GM18526 (cell line): ENCODE results near the gene SNPH.

Experiments used
- POLR2A ChIP-seq: IDR thresholded peaks from 3 replicates; pipeline ENCODE4 v1.6.1; 2011; ENCODE audit not compliant: insufficient read length; ENCODE audit errors: extremely low read depth

Gene SNPH

DNA sequence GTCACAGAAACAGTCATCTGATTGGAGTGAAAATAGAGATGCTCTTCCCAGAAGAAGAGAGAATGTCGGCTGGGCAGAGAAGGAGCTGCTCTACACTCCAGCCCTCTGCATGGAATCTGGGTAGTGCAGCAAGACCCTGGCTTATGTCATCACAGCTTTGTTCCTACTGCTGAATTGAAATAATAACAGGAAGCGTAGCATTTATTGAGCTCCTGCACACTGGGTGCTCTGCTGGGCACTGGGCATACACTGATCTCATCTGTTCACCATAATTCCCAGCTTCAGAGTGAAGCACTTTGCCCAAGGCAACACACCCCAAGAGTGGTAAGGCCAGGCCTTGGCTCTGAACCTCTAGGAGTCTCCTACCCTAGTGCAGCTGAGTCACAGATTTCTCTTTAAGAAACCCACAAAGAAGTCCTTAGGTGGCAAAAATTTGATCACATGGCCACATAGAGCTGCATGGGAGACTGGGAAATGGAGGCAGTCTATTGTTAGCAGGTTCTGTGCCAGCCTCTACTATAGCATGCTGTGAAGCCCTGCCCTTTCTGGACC, 66.7 kb downstream of the SNPH start:
- TF ChIP-seq POLR2A = no peak

DNA sequence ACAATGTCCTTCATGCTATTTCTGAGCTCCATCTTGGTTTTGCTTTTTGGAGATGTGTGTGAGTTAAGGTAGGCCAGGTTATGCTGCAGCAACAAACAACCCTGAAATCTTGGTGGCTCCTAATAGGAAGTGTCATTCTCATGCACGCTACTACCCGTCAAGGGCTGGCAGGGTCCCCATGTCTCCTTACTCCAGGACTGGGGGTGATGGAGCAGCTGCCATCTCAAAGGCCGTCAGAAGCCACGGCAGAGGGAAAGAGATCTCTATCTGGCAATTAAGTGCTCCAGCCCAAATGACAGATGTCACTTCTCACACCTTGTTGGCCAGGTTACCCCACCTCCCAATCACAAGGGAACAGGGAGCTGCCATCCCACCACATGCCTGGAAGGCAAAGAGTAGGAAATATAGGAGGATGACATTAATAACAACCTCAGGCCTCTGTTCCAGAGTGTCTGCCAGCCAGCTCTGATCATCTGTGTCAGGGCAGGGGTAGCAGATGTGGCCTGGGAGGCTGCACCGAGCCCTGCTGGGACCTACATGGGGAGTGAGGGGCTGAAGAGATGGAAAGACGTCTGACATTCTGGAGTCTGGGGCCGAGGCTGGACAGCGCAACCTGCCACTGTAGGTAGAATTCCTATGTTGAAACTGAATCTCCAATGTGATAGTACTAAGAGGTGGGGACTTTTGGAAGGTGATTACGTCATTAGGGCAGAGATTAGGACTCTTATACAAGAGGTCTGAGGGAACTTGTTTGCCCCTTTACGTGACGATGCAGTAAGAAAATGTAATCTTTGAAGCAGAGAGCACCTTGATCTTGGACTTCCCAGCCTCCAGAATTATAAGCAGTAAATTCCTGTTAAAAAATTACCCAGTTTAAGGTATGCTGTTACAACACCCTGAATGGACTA, 67.6 kb downstream of the SNPH start:
- TF ChIP-seq POLR2A = no peak

DNA sequence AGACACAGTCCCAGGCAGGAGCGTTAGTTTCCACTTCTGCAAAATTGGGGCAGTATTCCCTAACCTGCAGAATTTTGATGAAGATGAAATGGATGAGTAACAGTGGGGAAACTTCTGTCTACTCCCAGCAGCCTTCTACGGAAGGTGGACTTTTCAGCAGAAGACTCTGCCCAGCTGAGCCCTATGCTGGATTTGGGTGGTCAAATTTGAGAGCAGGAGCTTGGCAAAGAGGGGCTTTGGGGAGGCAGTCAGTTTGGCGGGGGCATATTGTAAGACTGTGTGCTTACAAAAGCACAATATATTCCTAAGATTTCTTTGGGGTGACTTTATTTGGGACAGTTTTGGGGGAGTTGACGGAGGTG, 68.3 kb downstream of the SNPH start:
- TF ChIP-seq POLR2A = no peak

DNA sequence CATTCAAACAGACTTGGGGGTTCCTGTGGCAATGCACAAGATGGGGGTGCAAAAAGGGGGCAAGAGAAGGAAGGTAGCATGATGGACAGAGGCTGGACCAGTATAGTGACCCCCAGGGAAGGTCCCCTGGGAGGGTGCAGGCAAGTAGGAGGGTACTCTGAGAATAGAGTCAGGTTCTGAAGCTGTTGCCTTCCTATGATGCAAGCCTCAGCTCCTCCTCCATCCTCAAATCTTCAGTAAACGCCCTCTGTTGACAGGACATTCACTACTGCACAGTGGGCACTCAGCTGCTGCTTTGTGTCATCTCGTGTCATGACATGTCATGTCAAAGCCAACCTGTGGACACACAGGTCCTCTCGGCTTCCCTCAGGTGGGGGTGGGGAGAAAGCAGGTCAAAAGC, 68.7 kb downstream of the SNPH start:
- no peak for TF ChIP-seq POLR2A

DNA sequence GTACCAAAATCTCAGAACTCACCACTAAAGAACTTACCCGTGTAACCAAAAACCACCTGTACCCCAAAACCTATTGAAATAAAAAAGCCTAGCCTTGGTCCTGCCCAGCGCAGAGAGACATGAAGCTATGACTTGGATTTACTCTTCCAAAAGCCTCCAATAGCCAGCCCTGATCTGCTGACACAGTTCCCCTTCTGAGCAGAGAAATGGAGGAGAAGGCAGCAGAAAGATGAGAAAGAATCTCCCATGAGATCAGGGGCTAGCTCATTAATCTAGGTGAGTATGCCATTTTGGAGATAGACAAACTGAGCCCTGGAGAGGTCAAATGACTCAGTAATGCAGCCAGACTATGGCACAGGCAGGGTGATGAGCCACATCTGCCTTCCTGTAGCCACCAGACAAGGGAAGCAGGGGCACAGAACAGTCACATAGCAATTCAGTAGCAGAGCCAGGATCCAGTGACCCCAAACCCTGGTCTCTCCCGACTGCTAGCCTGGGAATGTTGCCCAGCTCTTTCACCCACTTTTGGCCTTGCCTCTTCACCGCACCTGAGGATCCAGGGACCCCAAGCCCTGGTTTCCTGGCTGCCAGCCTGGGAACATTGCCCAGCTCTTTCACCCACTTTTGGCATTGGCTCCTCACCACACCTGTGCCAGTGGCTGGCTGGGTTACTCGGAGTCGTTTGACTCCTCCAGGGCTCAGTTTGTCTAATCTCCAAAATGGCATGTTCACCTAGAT, 70.0 kb downstream of the SNPH start:
- TF ChIP-seq POLR2A = no peak

DNA sequence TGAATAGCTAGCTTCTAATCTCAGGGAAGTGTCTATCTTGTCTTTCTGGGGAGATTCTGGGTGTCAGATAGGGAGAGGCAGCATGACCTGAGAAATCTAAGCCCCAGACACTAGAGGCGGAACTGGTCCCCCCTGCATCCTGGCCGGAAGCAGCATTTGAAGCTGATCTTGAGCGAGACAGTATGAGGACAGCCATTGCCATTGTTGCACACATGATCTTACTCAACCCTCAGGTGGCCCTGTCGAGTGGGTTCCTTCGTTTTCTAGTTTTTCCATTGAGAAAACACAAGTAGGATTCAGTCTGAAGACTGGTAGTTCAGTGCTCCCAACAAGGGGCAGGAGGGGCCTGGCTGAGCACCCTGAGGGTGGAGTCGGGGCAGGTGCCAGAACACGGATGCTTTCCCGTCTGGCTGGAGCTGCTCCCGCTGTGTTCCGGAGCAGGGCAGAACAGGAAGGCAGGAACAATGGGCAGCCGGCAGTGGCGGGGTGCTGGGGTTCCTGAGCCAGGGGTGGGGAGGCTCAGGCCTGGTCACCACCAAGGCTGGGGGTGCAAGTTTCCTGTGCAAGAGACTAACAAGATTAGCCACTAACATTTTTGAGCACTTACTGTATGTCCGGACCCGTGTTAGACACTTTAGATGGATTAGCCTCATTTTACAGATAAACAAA, 70.7 kb downstream of the SNPH start:
- no peak for TF ChIP-seq POLR2A

DNA sequence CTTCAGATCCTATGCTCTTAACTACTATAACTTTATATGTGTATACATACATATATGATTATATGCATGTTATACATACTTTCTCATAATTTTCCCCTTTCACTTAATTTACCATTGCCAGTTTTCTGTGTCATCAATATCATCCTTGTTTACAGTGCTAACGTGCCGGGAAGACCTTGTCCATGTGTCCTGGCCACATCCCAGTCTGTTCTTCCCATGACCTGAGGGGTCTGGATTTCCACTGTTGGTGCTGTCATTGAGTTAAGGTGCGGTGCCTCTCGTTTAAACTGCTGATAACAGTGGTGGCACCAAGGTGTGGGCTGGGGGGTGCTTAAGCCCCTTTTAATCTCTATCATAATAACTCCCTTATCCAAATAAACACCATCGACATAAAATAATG, 71.3 kb downstream of the SNPH start:
- no peak for TF ChIP-seq POLR2A

DNA sequence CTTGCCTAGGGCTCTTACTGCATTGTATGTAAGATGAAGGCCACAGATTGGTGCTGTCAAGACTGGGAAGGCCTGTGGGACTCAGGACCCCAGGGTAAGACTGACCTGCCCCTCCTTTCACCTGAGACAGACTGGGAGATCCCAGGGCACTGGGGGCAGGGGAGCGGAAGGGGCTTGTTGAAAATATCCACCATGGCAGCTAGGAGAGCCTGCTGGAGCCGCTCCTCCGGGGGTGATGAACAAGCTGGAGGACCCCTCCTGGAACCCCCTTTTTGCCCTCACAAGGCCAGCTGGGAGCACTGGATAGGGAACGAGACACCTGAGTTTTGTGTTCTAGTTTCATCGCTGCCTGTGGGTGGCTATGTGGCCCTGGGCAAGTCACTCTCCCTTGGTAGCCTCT, 72.0 kb downstream of the SNPH start:
- no peak for TF ChIP-seq POLR2A

DNA sequence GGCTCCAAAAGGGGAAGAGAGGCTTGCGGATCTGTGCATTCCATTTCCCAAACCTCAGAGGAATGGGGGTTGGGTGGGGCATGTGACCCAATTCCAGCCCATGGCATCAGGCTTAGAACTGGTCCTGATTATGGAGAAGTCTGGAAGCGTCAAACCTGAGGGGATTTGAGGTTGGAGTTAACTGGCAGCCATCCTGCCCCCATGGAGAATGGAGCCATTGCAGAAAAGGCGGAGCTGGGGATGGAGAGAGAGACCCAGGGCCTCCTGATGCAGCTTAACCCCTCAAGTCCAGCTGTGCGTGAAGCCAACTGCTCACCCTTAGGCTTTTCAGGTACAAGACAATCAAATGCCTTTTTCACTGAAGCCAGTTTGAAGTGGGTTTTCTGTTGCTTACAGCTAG, 72.7 kb downstream of the SNPH start:
- TF ChIP-seq POLR2A = no peak

DNA sequence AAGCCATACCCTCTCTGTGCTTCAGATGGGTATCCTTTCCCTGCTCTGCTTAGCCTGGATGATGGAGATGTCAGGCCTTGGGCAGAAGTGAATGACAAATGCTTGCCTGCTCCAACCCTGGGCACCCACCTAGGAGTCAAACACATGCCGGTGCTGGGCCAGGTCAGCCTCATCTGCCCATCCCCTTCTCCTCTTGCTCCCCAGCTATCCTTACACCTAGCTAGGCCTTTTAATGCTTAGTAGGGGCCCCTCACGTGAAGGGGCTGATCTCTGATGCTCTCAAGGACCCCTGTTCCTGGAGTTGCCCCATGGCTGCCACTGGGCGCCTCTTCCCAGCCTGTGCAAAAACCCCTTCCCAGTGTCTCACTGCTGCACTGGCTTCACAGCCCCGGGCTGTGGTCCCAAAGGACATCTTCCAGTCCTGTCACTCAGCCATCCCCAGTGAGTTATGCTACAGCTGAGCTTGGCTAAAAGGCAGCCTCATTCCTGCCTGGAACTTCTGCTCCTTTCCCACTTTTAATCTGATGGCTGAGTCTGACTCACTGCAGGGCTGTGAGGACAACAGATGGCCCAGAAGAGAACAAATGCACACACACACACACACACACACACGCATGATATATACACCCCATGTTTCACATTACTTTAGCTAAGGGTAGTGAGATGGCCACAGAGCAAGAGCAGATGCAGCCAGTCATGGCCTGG, 75.6 kb downstream of the SNPH start:
- TF ChIP-seq POLR2A = no peak

DNA sequence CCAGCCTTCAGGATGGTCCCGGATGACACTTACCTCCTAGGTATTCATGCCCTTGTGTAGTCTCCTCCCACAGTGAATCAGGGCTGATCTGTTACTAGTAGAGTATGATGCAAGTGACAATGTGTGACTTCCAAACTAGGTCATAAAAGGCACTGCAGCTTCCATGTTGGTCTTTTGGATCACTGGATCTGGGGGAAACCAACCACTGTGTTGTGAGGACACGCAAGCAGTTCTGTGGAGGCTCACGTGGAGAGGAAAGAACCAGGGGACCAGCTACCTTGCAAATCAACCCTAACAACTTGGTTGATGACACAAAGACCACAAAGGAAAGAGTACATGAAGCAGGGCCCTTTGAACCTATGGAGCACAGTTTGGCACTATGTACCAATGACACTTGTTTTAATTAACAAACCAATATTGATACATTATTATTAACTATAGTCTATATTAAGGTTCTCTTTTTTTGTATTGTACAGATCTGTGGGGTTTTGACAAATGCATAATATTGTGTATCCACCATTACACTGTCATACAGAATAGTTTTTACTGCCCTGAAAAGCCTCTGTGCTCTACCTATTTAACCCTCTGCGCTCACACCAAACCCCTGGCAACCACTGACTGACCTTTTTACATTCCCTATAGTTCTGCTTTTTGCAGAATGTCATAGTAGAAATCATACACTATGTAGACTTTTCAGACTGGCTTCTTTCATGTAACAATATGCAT, 79.1 kb downstream of the SNPH start:
- no peak for TF ChIP-seq POLR2A

DNA sequence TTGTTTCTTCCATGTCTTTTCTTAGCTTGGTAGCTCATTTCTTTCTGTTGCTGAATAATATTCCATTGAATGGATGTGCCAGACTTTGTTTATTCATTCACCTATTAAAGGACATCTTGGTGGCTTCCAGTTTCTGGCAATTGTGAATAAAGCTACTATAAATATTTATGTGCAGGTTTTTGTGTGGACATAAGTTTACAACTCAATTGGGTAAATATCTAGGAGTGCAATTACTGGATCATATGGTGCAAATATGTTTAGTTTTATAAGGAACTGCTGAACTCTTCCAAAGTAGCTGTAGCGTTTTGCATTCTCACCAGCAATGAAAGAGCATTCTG, 79.6 kb downstream of the SNPH start:
- TF ChIP-seq POLR2A = no peak

DNA sequence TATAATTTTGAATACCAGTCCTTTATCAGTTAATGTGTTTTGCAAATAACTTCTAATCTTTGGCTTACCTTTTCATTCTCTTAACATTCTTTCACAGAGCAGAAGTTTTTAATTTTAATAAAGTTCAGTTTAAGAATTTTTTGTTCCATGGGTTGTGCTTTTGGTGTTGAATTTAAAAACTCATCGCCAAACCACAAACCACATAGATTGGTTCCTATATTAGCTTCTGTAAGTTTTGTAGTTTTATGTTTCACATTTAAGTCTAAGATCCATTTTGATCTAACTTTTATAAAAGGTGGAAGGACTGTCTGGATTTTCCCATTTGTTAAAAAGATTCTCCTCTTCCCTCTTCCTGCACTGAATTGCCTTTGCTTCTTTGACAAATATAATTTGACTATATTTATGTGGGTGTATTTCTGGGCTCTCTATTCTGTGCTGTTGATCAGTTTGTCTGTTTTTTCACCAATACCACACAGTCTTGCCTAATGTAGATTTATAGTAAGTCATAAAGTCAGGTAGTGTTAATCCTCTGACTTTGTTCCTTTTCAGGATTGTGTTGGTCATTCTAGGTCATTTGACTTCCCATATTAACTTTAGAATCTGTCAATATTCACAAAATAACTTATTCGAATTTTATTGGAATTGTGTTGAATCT, 80.3 kb downstream of the SNPH start:
- no peak for TF ChIP-seq POLR2A

DNA sequence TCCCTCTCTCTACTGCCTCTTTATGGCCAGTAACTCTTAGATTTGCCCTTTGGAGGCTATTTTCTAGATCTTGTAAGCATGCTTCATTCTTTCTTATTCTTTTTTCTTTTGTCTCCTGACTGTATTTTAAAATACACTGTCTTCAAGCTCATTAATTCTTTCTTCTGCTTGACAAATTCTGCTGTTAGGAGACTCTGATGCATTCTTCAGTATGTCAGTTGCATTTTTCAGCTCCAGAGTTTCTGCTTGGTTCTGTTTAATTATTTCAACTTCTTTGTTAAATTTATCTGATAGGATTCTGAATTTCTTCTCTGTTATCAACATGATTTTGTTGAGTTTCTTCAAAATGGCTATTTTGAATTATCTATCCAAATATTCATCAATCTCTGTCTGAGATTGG, 87.9 kb downstream of the SNPH start:
- no peak for TF ChIP-seq POLR2A
